SK-N-SH (cell line): Measurements from ENCODE around the gene ITGB5. TPM values are rescaled to one million over a fixed set of nuclear protein-coding genes. Genes with fewer than 3 reads are reported as not detected.

Experiments used
- CTCF ChIA-PET: fragments of 300-600, 350-600 bp; formaldehyde crosslinking; extraction: SDS; loops from one replicate; lab custom pipeline; 2021; lab: Yijun Ruan, JAX
- POLR2A ChIA-PET: fragments of 350-600 bp; sonication (Branson Sonifier 250); formaldehyde crosslinking; extraction: SDS; loops from one replicate; lab custom pipeline; 2020; ENCODE audit warnings: antibody characterized with exemption, inconsistent platforms; lab: Yijun Ruan, JAX
- DNase-seq: peaks from one replicate; pipeline ENCODE4 v3.0.0; 2012
- H2AFZ ChIP-seq: fragments of 200-600 bp; sonication (generic); 2 replicates; pipeline ENCODE4 v1.8.1; 2016; ENCODE audit warnings: antibody characterized with exemption, mild to moderate bottlenecking, low read depth
- H3F3A ChIP-seq: fragments of 200-600 bp; sonication (generic); replicated peaks from 2 replicates; pipeline ENCODE3; 2016; ENCODE audit warnings: antibody characterized with exemption, mild to moderate bottlenecking; ENCODE audit not compliant: insufficient read depth
- H3K27ac ChIP-seq, 2 experiments: fragments of 200-500 bp in 1 of 2; fragments of 200-600 bp in 1 of 2; sonication (Bioruptor generic) in 1 of 2; sonication (generic), shearing (Covaris generic) in 1 of 2; 2 replicates each; pipeline versions ENCODE4 v1.5.1 to v1.6.1; 2014 to 2016; ENCODE audit warnings: low read depth in 2 of 2, inconsistent platforms in 1 of 2, low read length in 1 of 2, mild to moderate bottlenecking in 1 of 2, mixed read lengths in 1 of 2
- H3K27me3 ChIP-seq: fragments of 200-600 bp; sonication (generic), shearing (Covaris generic); 2 replicates; pipeline ENCODE4 v1.6.1; 2016; ENCODE audit warnings: mixed run types; ENCODE audit not compliant: insufficient read depth
- H3K36me3 ChIP-seq, 2 experiments: fragments of 200-500 bp in 1 of 2; fragments of 200-600 bp in 1 of 2; sonication (Bioruptor generic) in 1 of 2; sonication (generic) in 1 of 2; replicated peaks in 1 of 2; 2 replicates each; pipeline versions ENCODE3 to v1.5.1; 2014 to 2016; ENCODE audit warnings: low read length in 1 of 2, mild to moderate bottlenecking in 1 of 2; ENCODE audit not compliant: insufficient read depth in 2 of 2, control insufficient read depth in 1 of 2
- H3K4me1 ChIP-seq, 2 experiments: fragments of 200-500 bp in 1 of 2; fragments of 200-600 bp in 1 of 2; sonication (Bioruptor generic) in 1 of 2; sonication (generic), shearing (Covaris generic) in 1 of 2; 2 replicates each; pipeline versions ENCODE4 v1.5.1 to v1.6.1; 2014 to 2016; ENCODE audit warnings: low read depth in 1 of 2, low read length in 1 of 2, mixed run types in 1 of 2; ENCODE audit not compliant: insufficient read depth in 2 of 2, control insufficient read depth in 1 of 2
- H3K4me2 ChIP-seq: fragments of 200-600 bp; sonication (generic), shearing (Covaris generic); 2 replicates; pipeline ENCODE4 v1.6.1; 2017; ENCODE audit warnings: mixed run types
- H3K4me3 ChIP-seq, 2 experiments: fragments of 200-500 bp in 1 of 2; fragments of 200-600 bp in 1 of 2; sonication (Bioruptor generic) in 1 of 2; sonication (generic), shearing (Covaris generic) in 1 of 2; 2 replicates each; pipeline versions ENCODE4 v1.5.1 to v1.8.1; 2014 to 2016; ENCODE audit warnings: low read depth in 2 of 2, inconsistent platforms in 1 of 2, low read length in 1 of 2, mild to moderate bottlenecking in 1 of 2, mixed read lengths in 1 of 2, moderate library complexity in 1 of 2
- H3K79me2 ChIP-seq: fragments of 200-600 bp; sonication (generic); 2 replicates; pipeline ENCODE4 v1.8.1; 2017; ENCODE audit warnings: mild to moderate bottlenecking; ENCODE audit not compliant: insufficient read depth
- H3K9ac ChIP-seq: fragments of 200-600 bp; sonication (generic); 2 replicates; pipeline ENCODE4 v1.6.1; 2017; ENCODE audit warnings: mixed run types
- H3K9me2 ChIP-seq: fragments of 200-600 bp; sonication (generic); 2 replicates; pipeline ENCODE4 v1.6.1; 2017; ENCODE audit warnings: mixed run types
- H3K9me3 ChIP-seq: fragments of 200-600 bp; sonication (generic); 2 replicates; pipeline ENCODE4 v1.6.1; 2017; ENCODE audit warnings: mixed run types, mild to moderate bottlenecking, moderate library complexity
- H4K20me1 ChIP-seq: fragments of 200-600 bp; sonication (generic); 2 replicates; pipeline ENCODE4 v1.6.1; 2017; ENCODE audit warnings: mild to moderate bottlenecking, mixed run types; ENCODE audit not compliant: insufficient read depth
- CHD2 ChIP-seq: fragments of 150-350 bp; IDR thresholded peaks from 2 replicates; pipeline ENCODE4 v1.6.1; 2018; ENCODE audit warnings: low read length; ENCODE audit not compliant: partially characterized antibody
- ELF1 ChIP-seq: IDR thresholded peaks from 2 replicates; pipeline ENCODE4 v1.4.0; 2012
- EP300 ChIP-seq, 2 experiments: IDR thresholded peaks; 2 replicates each; pipeline versions ENCODE4 v1.4.0 to v1.6.1; 2012; ENCODE audit warnings: borderline replicate concordance in 1 of 2, low read depth in 1 of 2, low read length in 1 of 2
- EZH2phosphoT487 ChIP-seq: fragments of 200-600 bp; sonication (generic); IDR thresholded peaks from 2 replicates; pipeline ENCODE4 v1.6.1; 2017; ENCODE audit warnings: low read depth, mixed run types, mild to moderate bottlenecking, antibody characterized with exemption, moderate library complexity, borderline replicate concordance
- FOSL2 ChIP-seq: IDR thresholded peaks from 2 replicates; pipeline ENCODE4 v1.4.0; 2012; ENCODE audit warnings: low read depth, mild to moderate bottlenecking, moderate library complexity, borderline replicate concordance
- FOXM1 ChIP-seq: IDR thresholded peaks from 2 replicates; pipeline ENCODE4 v1.4.0; 2012; ENCODE audit warnings: low read depth, mild to moderate bottlenecking
- GABPA ChIP-seq: IDR thresholded peaks from 2 replicates; pipeline ENCODE4 v1.4.0; 2012; ENCODE audit warnings: low read depth, mild to moderate bottlenecking
- GATA2 ChIP-seq: sonication (generic); formaldehyde crosslinking; IDR thresholded peaks from 2 replicates; pipeline ENCODE4 v1.5.0; 2020; ENCODE audit warnings: mild to moderate bottlenecking, missing genetic modification reagents
- MEF2A ChIP-seq: IDR thresholded peaks from 2 replicates; pipeline ENCODE4 v1.4.0; 2012; ENCODE audit warnings: low read depth, borderline replicate concordance
- MXI1 ChIP-seq: IDR thresholded peaks from 2 replicates; pipeline ENCODE4 v1.6.1; 2012; ENCODE audit warnings: mild to moderate bottlenecking, low read depth, low read length, improper control_type of control experiment
- NFIC ChIP-seq: IDR thresholded peaks from 2 replicates; pipeline ENCODE4 v1.4.0; 2012; ENCODE audit warnings: borderline replicate concordance
- NRF1 ChIP-seq: IDR thresholded peaks from 2 replicates; pipeline ENCODE4 v1.6.1; 2012; ENCODE audit warnings: low read depth, mild to moderate bottlenecking, low read length
- RAD21 ChIP-seq: IDR thresholded peaks from 2 replicates; pipeline ENCODE4 v1.6.1; 2012; ENCODE audit warnings: mild to moderate bottlenecking, low read length
- RCOR1 ChIP-seq: fragments of 150-350 bp; IDR thresholded peaks from 2 replicates; pipeline ENCODE4 v1.6.1; 2017; ENCODE audit warnings: antibody characterized with exemption, low read length
- RFX5 ChIP-seq: IDR thresholded peaks from 2 replicates; pipeline ENCODE4 v1.6.1; 2012; ENCODE audit warnings: mild to moderate bottlenecking, improper control_type of control experiment, low read length
- TAF1 ChIP-seq: IDR thresholded peaks from 2 replicates; pipeline ENCODE4 v1.6.1; 2012; ENCODE audit warnings: low read depth, mild to moderate bottlenecking, low read length, moderate library complexity, borderline replicate concordance
- TEAD4 ChIP-seq: IDR thresholded peaks from 2 replicates; pipeline ENCODE4 v1.4.0; 2012; ENCODE audit warnings: mild to moderate bottlenecking, borderline replicate concordance; ENCODE audit not compliant: insufficient read depth
- YY1 ChIP-seq: IDR thresholded peaks from 2 replicates; pipeline ENCODE4 v1.4.0; 2012; ENCODE audit warnings: low read depth, mild to moderate bottlenecking
- WGBS: methylation state at CpG from one replicate; pipeline ENCODE4 v1.1.6; 2017; ENCODE audit warnings: low lambda C conversion rate; 5-methylcytosine and 5-hydroxymethylcytosine counted together
- polyA plus RNA-seq, 3 experiments: library from polyadenylated mRNA; depleted of rRNA; stranded (reverse); fragments of >200 nt; gene quantifications; 2 replicates each; pipeline ENCODE4 v1.2.3, GENCODE V29; 2012
- TF ChIP-seq, protein P1 (sequence below): fragments of 150-350 bp; IDR thresholded peaks from 2 replicates; pipeline ENCODE4 v1.6.1; 2017; ENCODE audit warnings: antibody characterized with exemption, low read length, low read depth, borderline replicate concordance
- TF ChIP-seq, protein P2 (sequence below): fragments of 150-350 bp; IDR thresholded peaks from 2 replicates; pipeline ENCODE4 v1.6.1; 2016; ENCODE audit warnings: mild to moderate bottlenecking, low read depth, low read length
- TF ChIP-seq, protein P3 (sequence below): IDR thresholded peaks from 2 replicates; pipeline ENCODE4; 2012
- TF ChIP-seq, protein P4 (sequence below): IDR thresholded peaks from 2 replicates; pipeline ENCODE4 v1.4.0; 2012; ENCODE audit warnings: low read depth, borderline replicate concordance

Gene ITGB5
- polyA plus RNA-seq, 1 of the 3 experiments (the other 2 are of a cell fraction): 481 TPM

DNA sequence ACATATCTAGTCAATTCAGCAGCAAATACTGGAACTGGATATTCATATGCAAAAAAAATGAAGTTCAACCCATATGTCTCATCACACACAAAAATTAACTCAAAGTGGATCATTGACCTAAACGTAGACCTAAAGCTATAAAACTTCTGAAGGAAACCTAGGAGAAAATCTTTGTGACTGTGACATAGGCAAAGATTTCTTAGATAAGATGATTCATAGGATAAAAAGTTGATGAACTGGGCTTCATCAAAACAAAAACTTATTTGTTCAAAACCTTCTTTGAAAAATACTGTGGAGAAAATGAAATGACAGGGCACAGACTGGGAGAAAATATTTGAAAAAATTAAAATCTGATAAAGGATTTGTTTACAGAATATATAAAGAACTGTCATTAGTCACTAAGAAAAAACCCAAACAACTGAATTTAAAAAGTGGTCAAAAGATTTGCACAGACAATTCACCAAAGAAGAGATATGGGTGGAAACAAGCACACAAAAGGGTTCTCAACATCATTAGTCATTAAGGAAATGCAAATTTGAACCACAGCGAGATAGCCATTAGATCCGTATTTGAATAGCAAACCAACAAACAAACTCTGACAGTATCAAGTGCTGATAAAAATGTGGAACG is 62.8 kb downstream of the ITGB5 start (continued):
- TF ChIP-seq EZH2phosphoT487: no peak
- TF ChIP-seq MEF2A: no peak
- peak; percentile 67; the same call in 1 of the 2 replicates for TF ChIP-seq FOSL2
- 0 out of 4 replicates have a peak, but pooled peaks of 1 of the 2 experiments have one; percentile 18 for TF ChIP-seq EP300 (IDR thresholded peaks at IDR 0.05; ENCODE audit: borderline replicate concordance in 1 of 2, low read depth in 1 of 2, low read length in 1 of 2)
- TF ChIP-seq, all 33 proteins: peak for 7

DNA sequence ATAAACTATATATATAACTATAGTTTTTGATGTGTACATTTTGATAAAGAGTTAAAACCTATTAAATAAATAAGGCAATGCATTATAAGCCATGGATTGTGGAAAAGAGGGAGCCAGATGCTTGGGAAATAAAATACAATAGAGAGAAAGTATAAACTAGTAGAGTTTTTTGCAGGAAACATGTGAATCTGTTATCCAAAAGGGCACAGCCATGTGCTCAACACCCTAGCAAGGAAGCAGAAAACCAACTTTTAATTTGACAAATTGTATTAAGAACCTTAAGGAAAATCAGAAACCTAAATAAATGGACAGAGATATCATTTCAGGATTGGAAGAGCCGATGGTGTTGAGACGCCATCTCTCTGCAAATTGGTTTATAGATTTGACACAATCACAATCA is 63.5 kb downstream of the ITGB5 start:
- Histone ChIP-seq H3F3A (peaks cover 34% of the 10 kb centered on the region), H3K27ac (peak overlapping the region in 1 of 2 experiments; percentile 76; a peak in 3 of 4 replicates), H3K9ac (no peak overlapping the region), H2AFZ (no peak overlapping the region)
- DNase-seq: no peak
- TF ChIP-seq FOSL2 (no peak), TAF1 (no peak), NFIC (no peak), RFX5 (no peak), RAD21 (no peak), GATA2 (CRISPR knock-in tag) (no peak)
- TF ChIP-seq, protein P1, sequence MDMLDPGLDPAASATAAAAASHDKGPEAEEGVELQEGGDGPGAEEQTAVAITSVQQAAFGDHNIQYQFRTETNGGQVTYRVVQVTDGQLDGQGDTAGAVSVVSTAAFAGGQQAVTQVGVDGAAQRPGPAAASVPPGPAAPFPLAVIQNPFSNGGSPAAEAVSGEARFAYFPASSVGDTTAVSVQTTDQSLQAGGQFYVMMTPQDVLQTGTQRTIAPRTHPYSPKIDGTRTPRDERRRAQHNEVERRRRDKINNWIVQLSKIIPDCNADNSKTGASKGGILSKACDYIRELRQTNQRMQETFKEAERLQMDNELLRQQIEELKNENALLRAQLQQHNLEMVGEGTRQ: no peak
- TF ChIP-seq, all 33 proteins: peak for 0
- ChIA-PET CTCF (no interaction called here), POLR2A (no interaction called here)
- Histone ChIP-seq H3K36me3 (peaks cover 37 to 66% of the 10 kb centered on the region in 2 experiments), H4K20me1 (no peaks in the 10 kb centered on the region), H3K79me2 (peaks cover 14% of the 10 kb centered on the region; the same call in 1 of the 2 replicates), H3K9me3 (no peaks in the 10 kb centered on the region), H3K9me2 (no peaks in the 10 kb centered on the region), H3K4me3 (no peak overlapping the region), H3K4me2 (no peak overlapping the region), H3K4me1 (peaks cover 3 to 21% of the 10 kb centered on the region in 2 experiments; a peak in 2 of 4 replicates), H3K27me3 (no peaks in the 10 kb centered on the region)
- WGBS: 98% methylated on average over 2 of the region's 2 CpGs

DNA sequence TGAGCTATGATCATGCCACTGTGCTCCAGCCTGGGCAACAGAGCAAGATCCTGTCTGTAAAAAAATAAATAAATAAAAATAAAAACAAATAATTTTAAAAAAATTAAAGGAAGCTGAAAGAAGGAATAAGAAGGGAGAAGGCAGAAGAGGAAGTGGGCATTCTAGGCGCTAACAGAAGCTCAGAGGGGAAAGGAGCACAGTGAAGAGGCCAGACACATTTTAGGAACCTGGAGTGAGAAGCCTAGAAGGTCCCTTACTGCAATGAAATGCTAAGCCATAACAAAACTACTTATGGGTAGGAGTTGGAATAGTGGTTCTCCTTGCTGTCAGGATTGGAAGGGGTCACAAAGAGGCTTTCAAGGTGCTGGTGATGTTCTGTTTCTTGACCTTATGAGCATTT is 64.0 kb downstream of the ITGB5 start:
- no peak overlapping the region for H2AFZ ChIP-seq
- H3F3A ChIP-seq: peaks cover 34% of the 10 kb centered on the region
- peaks cover 3 to 21% of the 10 kb centered on the region in 2 experiments; a peak in 2 of 4 replicates for H3K4me1 ChIP-seq
- DNase-seq: no peak
- no peaks in the 10 kb centered on the region for H4K20me1 ChIP-seq
- H3K27ac ChIP-seq: no peak overlapping the region; a peak in 1 of 4 replicates
- CTCF ChIA-PET: interaction anchor here (1.6 kb wide), 1 partner anchor 62 kb away, joined by 5 read pairs; no protein-coding TSS in a partner anchor
- H3K9ac ChIP-seq: no peak overlapping the region
- POLR2A ChIA-PET: no interaction called here
- peaks cover 10% of the 10 kb centered on the region; the same call in 1 of the 2 replicates for H3K79me2 ChIP-seq
- no peaks in the 10 kb centered on the region for H3K9me2 ChIP-seq
- WGBS: 94% methylated on average over 1 of the region's 1 CpG
- no peaks in the 10 kb centered on the region for H3K27me3 ChIP-seq
- no peak overlapping the region for H3K4me3 ChIP-seq
- H3K36me3 ChIP-seq: peaks cover 41 to 66% of the 10 kb centered on the region in 2 experiments
- H3K9me3 ChIP-seq: no peaks in the 10 kb centered on the region
- H3K4me2 ChIP-seq: no peak overlapping the region
- TF ChIP-seq FOXM1 (no peak), RAD21 (no peak), NRF1 (no peak), CHD2 (no peak), TEAD4 (no peak), EZH2phosphoT487 (no peak), YY1 (no peak), GABPA (no peak), ELF1 (no peak), MXI1 (no peak), TAF1 (no peak), RCOR1 (no peak), MEF2A (no peak)
- TF ChIP-seq, protein P2, sequence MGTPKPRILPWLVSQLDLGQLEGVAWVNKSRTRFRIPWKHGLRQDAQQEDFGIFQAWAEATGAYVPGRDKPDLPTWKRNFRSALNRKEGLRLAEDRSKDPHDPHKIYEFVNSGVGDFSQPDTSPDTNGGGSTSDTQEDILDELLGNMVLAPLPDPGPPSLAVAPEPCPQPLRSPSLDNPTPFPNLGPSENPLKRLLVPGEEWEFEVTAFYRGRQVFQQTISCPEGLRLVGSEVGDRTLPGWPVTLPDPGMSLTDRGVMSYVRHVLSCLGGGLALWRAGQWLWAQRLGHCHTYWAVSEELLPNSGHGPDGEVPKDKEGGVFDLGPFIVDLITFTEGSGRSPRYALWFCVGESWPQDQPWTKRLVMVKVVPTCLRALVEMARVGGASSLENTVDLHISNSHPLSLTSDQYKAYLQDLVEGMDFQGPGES: no peak
- TF ChIP-seq, protein P3, sequence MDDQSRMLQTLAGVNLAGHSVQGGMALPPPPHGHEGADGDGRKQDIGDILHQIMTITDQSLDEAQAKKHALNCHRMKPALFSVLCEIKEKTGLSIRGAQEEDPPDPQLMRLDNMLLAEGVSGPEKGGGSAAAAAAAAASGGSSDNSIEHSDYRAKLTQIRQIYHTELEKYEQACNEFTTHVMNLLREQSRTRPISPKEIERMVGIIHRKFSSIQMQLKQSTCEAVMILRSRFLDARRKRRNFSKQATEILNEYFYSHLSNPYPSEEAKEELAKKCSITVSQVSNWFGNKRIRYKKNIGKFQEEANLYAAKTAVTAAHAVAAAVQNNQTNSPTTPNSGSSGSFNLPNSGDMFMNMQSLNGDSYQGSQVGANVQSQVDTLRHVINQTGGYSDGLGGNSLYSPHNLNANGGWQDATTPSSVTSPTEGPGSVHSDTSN: no peak
- TF ChIP-seq, protein P4, sequence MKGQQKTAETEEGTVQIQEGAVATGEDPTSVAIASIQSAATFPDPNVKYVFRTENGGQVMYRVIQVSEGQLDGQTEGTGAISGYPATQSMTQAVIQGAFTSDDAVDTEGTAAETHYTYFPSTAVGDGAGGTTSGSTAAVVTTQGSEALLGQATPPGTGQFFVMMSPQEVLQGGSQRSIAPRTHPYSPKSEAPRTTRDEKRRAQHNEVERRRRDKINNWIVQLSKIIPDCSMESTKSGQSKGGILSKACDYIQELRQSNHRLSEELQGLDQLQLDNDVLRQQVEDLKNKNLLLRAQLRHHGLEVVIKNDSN: no peak
